Fibroblast of lung (primary cell): Measurements from ENCODE around the gene PTGES3. TPM values are rescaled to one million over a fixed set of nuclear protein-coding genes. Genes with fewer than 3 reads are reported as not detected.

Source experiments
- DNase-seq, 2 donors: peaks; one replicate each; pipeline versions ENCODE4 v3.0.0 to v3.0.0-alpha.2; 2010; ENCODE audit warnings: low read depth in 2 of 2
- H2AFZ ChIP-seq: 2 replicates; pipeline ENCODE4 v1.5.1; 2012; ENCODE audit warnings: low read length, control low read depth, inconsistent platforms
- H3K27ac ChIP-seq: 2 replicates; pipeline ENCODE4 v1.5.1; 2011; ENCODE audit warnings: low read length, control low read depth; ENCODE audit not compliant: insufficient read depth
- H3K27me3 ChIP-seq: 2 replicates; pipeline ENCODE4 v1.5.1; 2011; ENCODE audit warnings: mild to moderate bottlenecking, low read length; ENCODE audit not compliant: control insufficient read depth, insufficient read depth
- H3K36me3 ChIP-seq: 2 replicates; pipeline ENCODE4 v1.5.1; 2011; ENCODE audit warnings: low read length; ENCODE audit not compliant: control insufficient read depth, insufficient read depth
- H3K4me1 ChIP-seq: 2 replicates; pipeline ENCODE4 v1.5.1; 2011; ENCODE audit warnings: low read length; ENCODE audit not compliant: control insufficient read depth, insufficient read depth; ENCODE audit errors: extremely low read depth
- H3K4me2 ChIP-seq: 2 replicates; pipeline ENCODE4 v1.5.1; 2011; ENCODE audit warnings: low read length, control low read depth; ENCODE audit not compliant: insufficient read depth; ENCODE audit errors: extremely low read depth
- H3K4me3 ChIP-seq, 4 experiments: fragments of 200-600 bp in 1 of 4; sonication (generic) in 1 of 4; replicated peaks in 1 of 4; 2 replicates each; pipeline ENCODE4 v1.5.1; 2011 to 2016; ENCODE audit warnings: low read length in 4 of 4, low read depth in 3 of 4, mild to moderate bottlenecking in 3 of 4, control low read depth in 2 of 4, inconsistent platforms in 1 of 4, mixed read lengths in 1 of 4; ENCODE audit not compliant: insufficient read depth in 1 of 4; ENCODE audit errors: control extremely low read depth in 1 of 4
- H3K79me2 ChIP-seq: 2 replicates; pipeline ENCODE4 v1.5.1; 2012; ENCODE audit warnings: mild to moderate bottlenecking, low read length, inconsistent platforms; ENCODE audit not compliant: control insufficient read depth, insufficient read depth
- H3K9ac ChIP-seq: 2 replicates; pipeline ENCODE4 v1.5.1; 2011; ENCODE audit warnings: mild to moderate bottlenecking, low read length, control low read depth; ENCODE audit not compliant: insufficient read depth
- H3K9me3 ChIP-seq: 2 replicates; pipeline ENCODE4 v1.5.1; 2012; ENCODE audit warnings: low read depth, low read length; ENCODE audit not compliant: control insufficient read depth, insufficient read depth
- H4K20me1 ChIP-seq: 2 replicates; pipeline ENCODE4 v1.5.1; 2011; ENCODE audit warnings: low read length; ENCODE audit not compliant: control insufficient read depth, insufficient read depth; ENCODE audit errors: extremely low read depth
- EZH2 ChIP-seq: IDR thresholded peaks from 2 replicates; pipeline ENCODE4 v1.5.1; 2012; ENCODE audit warnings: low read length, control low read depth, mild to moderate bottlenecking; ENCODE audit errors: missing control alignments
- polyA plus RNA-seq, 2 donors: library from polyadenylated mRNA; depleted of rRNA in 1 of 2; stranded (reverse) in 1 of 2; unstranded in 1 of 2; fragments of >200 nt; gene quantifications; 2 replicates each; pipeline ENCODE4 v1.2.1, GENCODE V29; 2011 to 2012; ENCODE audit warnings: missing spikeins in 1 of 2
- total RNA-seq: library from RNA; depleted of rRNA; stranded (reverse); fragments of >200 nt; gene quantifications from 2 replicates; pipeline ENCODE4 v1.2.1, GENCODE V29; 2014
- TF ChIP-seq, protein P1 (sequence below), 2 donors: IDR thresholded peaks in 1 of 2; conservative IDR thresholded peaks in 1 of 2; 1 replicate in 1 of 2; 2 replicates in 1 of 2; pipeline ENCODE4 v1.5.1; 2011 to 2012; ENCODE audit warnings: low read length in 2 of 2, control low read depth in 1 of 2, inconsistent platforms in 1 of 2, low read depth in 1 of 2, mild to moderate bottlenecking in 1 of 2

Gene PTGES3
- total and polyA plus RNA-seq, 2 donors (not counting 1 experiment from before 2014, with no cell fraction given) = 60.3 to 119 TPM

DNA sequence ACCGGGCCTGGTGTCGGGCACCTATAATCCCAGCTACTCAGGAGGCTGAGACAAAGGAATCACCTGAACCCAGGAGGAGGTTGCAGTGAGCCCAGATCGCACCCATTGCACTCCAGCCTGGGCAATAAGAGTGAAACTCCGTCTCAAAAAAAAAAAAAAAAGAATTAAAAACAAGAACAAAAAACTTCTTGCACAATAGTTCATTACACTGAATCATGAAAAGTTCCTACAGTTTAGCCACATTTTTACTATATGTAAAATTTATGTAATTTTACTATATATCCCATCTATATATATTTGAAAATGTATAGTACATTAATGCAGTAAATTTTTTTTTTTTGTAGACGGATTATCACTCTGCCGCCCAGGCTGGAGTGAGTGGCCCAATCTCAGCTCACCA lies 46.9 kb downstream of the PTGES3 start:
- TF ChIP-seq EZH2 = no peak
- TF ChIP-seq, protein P1, sequence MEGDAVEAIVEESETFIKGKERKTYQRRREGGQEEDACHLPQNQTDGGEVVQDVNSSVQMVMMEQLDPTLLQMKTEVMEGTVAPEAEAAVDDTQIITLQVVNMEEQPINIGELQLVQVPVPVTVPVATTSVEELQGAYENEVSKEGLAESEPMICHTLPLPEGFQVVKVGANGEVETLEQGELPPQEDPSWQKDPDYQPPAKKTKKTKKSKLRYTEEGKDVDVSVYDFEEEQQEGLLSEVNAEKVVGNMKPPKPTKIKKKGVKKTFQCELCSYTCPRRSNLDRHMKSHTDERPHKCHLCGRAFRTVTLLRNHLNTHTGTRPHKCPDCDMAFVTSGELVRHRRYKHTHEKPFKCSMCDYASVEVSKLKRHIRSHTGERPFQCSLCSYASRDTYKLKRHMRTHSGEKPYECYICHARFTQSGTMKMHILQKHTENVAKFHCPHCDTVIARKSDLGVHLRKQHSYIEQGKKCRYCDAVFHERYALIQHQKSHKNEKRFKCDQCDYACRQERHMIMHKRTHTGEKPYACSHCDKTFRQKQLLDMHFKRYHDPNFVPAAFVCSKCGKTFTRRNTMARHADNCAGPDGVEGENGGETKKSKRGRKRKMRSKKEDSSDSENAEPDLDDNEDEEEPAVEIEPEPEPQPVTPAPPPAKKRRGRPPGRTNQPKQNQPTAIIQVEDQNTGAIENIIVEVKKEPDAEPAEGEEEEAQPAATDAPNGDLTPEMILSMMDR (conservative IDR thresholded peaks at IDR 0.05 in 1 of 2, IDR thresholded peaks at IDR 0.05 in 1 of 2; ENCODE audit: low read depth in 1 of 2, low read length in 2 of 2) = no peak
- Histone ChIP-seq H2AFZ (no peak overlapping the region), H3K4me1 (peaks cover 7% of the 10 kb centered on the region), H3K36me3 (peaks cover 15% of the 10 kb centered on the region), H3K4me2 (no peak overlapping the region), H3K27me3 (no peaks in the 10 kb centered on the region), H4K20me1 (peaks cover 5% of the 10 kb centered on the region), H3K79me2 (peaks cover 41% of the 10 kb centered on the region), H3K4me3 (no peak overlapping the region), H3K9ac (no peak overlapping the region), H3K27ac (no peak overlapping the region), H3K9me3 (no peaks in the 10 kb centered on the region)
- no peak for DNase-seq

DNA sequence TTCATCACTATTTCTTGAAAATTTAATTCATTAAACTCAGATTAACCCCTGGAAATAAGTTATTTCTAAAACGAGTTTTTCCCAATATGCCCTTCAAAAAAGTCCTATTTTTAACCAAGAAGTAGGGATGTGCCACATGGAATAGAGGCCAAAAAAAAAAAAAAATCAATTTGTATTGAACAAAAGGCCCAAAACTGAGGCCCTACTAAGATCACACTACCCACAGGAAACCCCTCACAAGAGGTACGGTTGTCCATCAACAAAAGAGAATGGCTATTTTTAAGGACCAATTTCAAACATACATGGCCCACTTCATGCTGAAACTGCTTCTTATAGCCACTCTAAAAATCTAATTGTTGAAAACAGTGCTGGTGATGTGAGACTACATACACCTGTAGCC lies 50.5 kb downstream of the PTGES3 start:
- Histone ChIP-seq H3K79me2 (peaks cover 44% of the 10 kb centered on the region), H3K9ac (no peak overlapping the region)

DNA sequence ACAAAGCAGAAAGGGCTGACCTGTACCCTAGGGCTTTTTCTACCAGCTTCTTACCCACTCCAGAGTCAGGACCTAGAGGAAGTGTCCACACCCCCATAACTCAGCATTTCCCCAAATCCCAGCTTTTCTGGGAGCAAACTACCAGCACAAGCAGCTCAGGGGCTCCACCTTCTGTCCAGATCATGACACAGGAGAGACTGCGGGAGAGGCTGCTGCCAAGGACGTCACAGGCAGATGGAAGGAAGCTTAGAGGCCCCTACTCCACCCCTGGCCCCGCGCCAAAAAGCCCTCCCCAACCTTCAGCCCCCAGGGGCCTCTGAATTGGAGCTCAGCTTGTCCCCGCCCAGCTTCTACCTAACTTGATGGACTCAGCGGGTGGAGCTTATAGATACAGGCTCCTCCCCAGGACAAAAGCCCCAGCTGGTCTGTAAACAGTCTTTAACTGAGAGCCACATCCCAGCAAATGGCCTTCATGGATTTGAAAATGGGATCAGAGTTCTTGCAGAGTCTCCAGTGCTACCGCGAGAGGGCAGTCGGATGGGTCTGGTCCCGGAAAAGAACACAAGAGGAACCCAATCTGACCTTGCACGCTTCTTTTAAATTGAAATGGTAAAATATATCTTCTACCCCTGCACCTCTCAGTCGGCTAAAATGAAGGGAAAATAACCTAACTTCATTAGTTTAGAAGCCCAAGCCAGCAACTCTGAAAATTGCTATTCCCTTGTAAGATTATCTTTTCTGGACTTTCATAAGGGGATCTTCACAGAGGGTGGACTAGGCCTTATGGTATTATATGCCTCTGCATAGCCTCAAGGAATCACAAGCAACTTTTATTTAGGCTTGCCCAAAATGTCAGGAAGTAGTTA lies 51.2 kb downstream of the PTGES3 start:
- H3K4me1 ChIP-seq = peaks cover 16% of the 10 kb centered on the region
- peak overlapping the region; percentile 78 for H3K27ac ChIP-seq
- no peaks in the 10 kb centered on the region for H3K9me3 ChIP-seq
- H3K4me2 ChIP-seq = peak overlapping the region; percentile 72
- no peak overlapping the region for H2AFZ ChIP-seq
- peak; percentile 99 to 100 for DNase-seq
- TF ChIP-seq, protein P1 (conservative IDR thresholded peaks at IDR 0.05 in 1 of 2, IDR thresholded peaks at IDR 0.05 in 1 of 2; ENCODE audit: low read depth in 1 of 2, low read length in 2 of 2) = peak; percentile 53 to 82
- TF ChIP-seq EZH2 = no peak
- no peaks in the 10 kb centered on the region for H4K20me1 ChIP-seq
- peaks cover 11% of the 10 kb centered on the region for H3K36me3 ChIP-seq
- H3K27me3 ChIP-seq = no peaks in the 10 kb centered on the region
- peaks cover 44% of the 10 kb centered on the region for H3K79me2 ChIP-seq
- peak overlapping the region; percentile 69 to 80 (median 77) for H3K4me3 ChIP-seq
- peak overlapping the region; percentile 35 for H3K9ac ChIP-seq

More for the DNA sequence above, 50.5 kb downstream of the PTGES3 start:
- H2AFZ ChIP-seq = no peak overlapping the region
- no peak overlapping the region for H3K4me2 ChIP-seq
- H3K9me3 ChIP-seq = no peaks in the 10 kb centered on the region
- H4K20me1 ChIP-seq = no peaks in the 10 kb centered on the region
- no peak for DNase-seq
- TF ChIP-seq, protein P1 (conservative IDR thresholded peaks at IDR 0.05 in 1 of 2, IDR thresholded peaks at IDR 0.05 in 1 of 2; ENCODE audit: low read depth in 1 of 2, low read length in 2 of 2) = no peak
- TF ChIP-seq EZH2 = no peak
- H3K27ac ChIP-seq = no peak overlapping the region
- no peaks in the 10 kb centered on the region for H3K27me3 ChIP-seq
- no peak overlapping the region for H3K4me3 ChIP-seq
- H3K4me1 ChIP-seq = peaks cover 9% of the 10 kb centered on the region
- peaks cover 14% of the 10 kb centered on the region for H3K36me3 ChIP-seq
